K562 (cell line): ENCODE data around the gene GPR107. TPM values are rescaled to one million over a fixed set of nuclear protein-coding genes. Genes with fewer than 3 reads are reported as not detected.

ENCODE experiments used
- ATAC-seq: fragments of 200-7000 bp; cut with Tn5 transposase; 3 replicates; pipeline ENCODE4 v1.9.1; 2020; ENCODE audit warnings: moderate library complexity
- BruUV-seq: library from RNA; stranded (reverse); fragments of 400-500 nt; replicated peaks from 2 replicates; lab custom pipeline; 2021; lab: Mats Ljungman, UMichigan
- CTCF ChIA-PET: fragments of 300-600 bp; formaldehyde crosslinking; extraction: SDS; loops from one replicate; lab custom pipeline; 2021; ENCODE audit warnings: low intra/inter-chr PET ratio; lab: Yijun Ruan, JAX
- POLR2A ChIA-PET: fragments of 300-600, 350-650 bp; sonication (Branson Sonifier 250); formaldehyde crosslinking; extraction: SDS; loops from one replicate; lab custom pipeline; 2021; ENCODE audit warnings: antibody characterized with exemption, inconsistent platforms; lab: Yijun Ruan, JAX
- DNase-seq, 4 experiments: peaks; one replicate each; pipeline versions ENCODE4 v3.0.0 to v3.0.0-alpha.2; 2011 to 2018; ENCODE audit warnings: low spot score in 3 of 4, mixed read lengths in 3 of 4; ENCODE audit errors: extremely low read depth in 1 of 4
- FAIRE-seq: peaks from 2 replicates; lab custom pipeline; 2011; peaks lifted over from hg19 to GRCh38; lab: Jason Lieb, UNC
- H2AFZ ChIP-seq: 2 replicates; pipeline ENCODE4 v1.6.0; 2011; ENCODE audit warnings: low read depth, low read length, control low read depth, inconsistent platforms
- H3K27ac ChIP-seq: fragments of 200-600 bp; 3 replicates; pipeline ENCODE4 v1.8.0; 2011; ENCODE audit warnings: low read depth, mild to moderate bottlenecking, control low read depth, inconsistent platforms, low read length, moderate library complexity, mixed read lengths; ENCODE audit errors: extremely low read depth
- H3K27me3 ChIP-seq, 2 experiments: fragments of 300-600 bp in 1 of 2; 2 replicates in 1 of 2; 3 replicates in 1 of 2; pipeline versions ENCODE4 v1.6.0 to v1.8.0; 2011; ENCODE audit warnings: inconsistent platforms in 2 of 2, low read length in 2 of 2, mild to moderate bottlenecking in 1 of 2, mixed read lengths in 1 of 2, moderate library complexity in 1 of 2; ENCODE audit not compliant: control insufficient read depth in 2 of 2, insufficient read depth in 2 of 2
- H3K36me3 ChIP-seq: fragments of 300-600 bp; 3 replicates; pipeline ENCODE4 v1.8.0; 2011; ENCODE audit warnings: mild to moderate bottlenecking, low read length, inconsistent platforms; ENCODE audit not compliant: control insufficient read depth, insufficient read depth
- H3K4me1 ChIP-seq, 2 experiments: fragments of 200-600 bp in 1 of 2; replicated peaks in 1 of 2; 2 replicates in 1 of 2; 3 replicates in 1 of 2; pipeline versions ENCODE4 v1.5.1 to v1.8.0; 2011; ENCODE audit warnings: inconsistent platforms in 2 of 2, low read length in 2 of 2, mild to moderate bottlenecking in 1 of 2, mixed read lengths in 1 of 2, moderate library complexity in 1 of 2; ENCODE audit not compliant: control insufficient read depth in 2 of 2, insufficient read depth in 2 of 2
- H3K4me2 ChIP-seq: 2 replicates; pipeline ENCODE4 v1.6.1; 2011; ENCODE audit warnings: low read length, control low read depth, inconsistent platforms, mixed read lengths; ENCODE audit not compliant: insufficient read depth
- H3K4me3 ChIP-seq: fragments of 200-600 bp; sonication (generic), shearing (Covaris generic); 2 replicates; pipeline ENCODE4 v1.5.1; 2016; ENCODE audit warnings: control low read depth, inconsistent platforms
- H3K79me2 ChIP-seq: fragments of 200-600 bp; 3 replicates; pipeline ENCODE4 v1.8.0; 2011; ENCODE audit warnings: low read length, inconsistent platforms; ENCODE audit not compliant: control insufficient read depth, insufficient read depth
- H3K9ac ChIP-seq, 2 experiments: 2 replicates each; pipeline versions ENCODE4 v1.6.0 to v1.6.1; 2011; ENCODE audit warnings: low read depth in 2 of 2, low read length in 2 of 2, control low read depth in 1 of 2, inconsistent platforms in 1 of 2, mild to moderate bottlenecking in 1 of 2, mixed read lengths in 1 of 2; ENCODE audit not compliant: insufficient read depth in 1 of 2
- H3K9me1 ChIP-seq: one replicate; pipeline ENCODE4 v1.6.0; 2011; ENCODE audit warnings: inconsistent platforms, mild to moderate bottlenecking, low read length, moderate library complexity; ENCODE audit not compliant: control insufficient read depth, insufficient read depth
- H3K9me3 ChIP-seq: replicated peaks from 2 replicates; pipeline ENCODE4 v1.5.1; 2011; ENCODE audit warnings: low read depth, low read length, inconsistent platforms; ENCODE audit not compliant: control insufficient read depth, insufficient read depth
- H4K20me1 ChIP-seq: replicated peaks from 2 replicates; pipeline ENCODE4 v1.6.1; 2011; ENCODE audit warnings: low read length, inconsistent platforms, mixed read lengths; ENCODE audit not compliant: control insufficient read depth, insufficient read depth
- C11orf30 ChIP-seq: fragments of 450-650 bp; IDR thresholded peaks from 2 replicates; pipeline ENCODE4 v1.6.1; 2016; ENCODE audit warnings: low read depth, mild to moderate bottlenecking
- CGGBP1 ChIP-seq: fragments of 250-450 bp; sonication (Bioruptor Pico); IDR thresholded peaks from 2 replicates; pipeline ENCODE4 v1.9.0; 2021; ENCODE audit warnings: mild to moderate bottlenecking
- CHD2 ChIP-seq: IDR thresholded peaks from 2 replicates; pipeline ENCODE4 v1.6.1; 2011; ENCODE audit warnings: low read depth, low read length
- GTF2A2 ChIP-seq: IDR thresholded peaks from 2 replicates; pipeline ENCODE4 v1.6.1; 2016; ENCODE audit warnings: mild to moderate bottlenecking, missing genetic modification characterization, missing compliant biosample characterization
- HMBOX1 ChIP-seq: sonication (generic); IDR thresholded peaks from 2 replicates; pipeline ENCODE4 v1.6.1; 2016
- IRF1 ChIP-seq: sonication (generic); formaldehyde crosslinking; IDR thresholded peaks from 2 replicates; pipeline ENCODE4 v1.8.0; 2022; ENCODE audit warnings: missing genetic modification reagents, mild to moderate bottlenecking, borderline replicate concordance
- KLF10 ChIP-seq: fragments of 250-450 bp; sonication (Bioruptor Pico); IDR thresholded peaks from 2 replicates; pipeline ENCODE4 v1.6.1; 2021; ENCODE audit warnings: matching md5 sums
- NCOA4 ChIP-seq: fragments of 450-650 bp; IDR thresholded peaks from 2 replicates; pipeline ENCODE4 v1.6.1; 2018; ENCODE audit warnings: mild to moderate bottlenecking; ENCODE audit not compliant: partially characterized antibody
- NR2F6 ChIP-seq: fragments of 450-650 bp; formaldehyde crosslinking; IDR thresholded peaks from 2 replicates; pipeline ENCODE4 v1.4.0; 2020; ENCODE audit warnings: mild to moderate bottlenecking
- RCOR1 ChIP-seq, 2 experiments: IDR thresholded peaks; 2 replicates each; pipeline ENCODE4 v1.6.1; 2012; ENCODE audit warnings: low read depth in 2 of 2, low read length in 2 of 2, borderline replicate concordance in 1 of 2, improper control_type of control experiment in 1 of 2
- SIN3A ChIP-seq, 2 experiments: fragments of 150-350 bp in 1 of 2; IDR thresholded peaks; 2 replicates each; pipeline ENCODE4 v1.6.1; 2011 to 2016; ENCODE audit warnings: borderline replicate concordance in 2 of 2, low read depth in 2 of 2, low read length in 2 of 2, mild to moderate bottlenecking in 2 of 2, moderate library complexity in 2 of 2; ENCODE audit not compliant: control insufficient read depth in 1 of 2
- SMARCB1 ChIP-seq: IDR thresholded peaks from 2 replicates; pipeline ENCODE4 v1.6.1; 2011; ENCODE audit warnings: improper control_type of control experiment, low read depth; ENCODE audit not compliant: insufficient read length
- SP2 ChIP-seq: IDR thresholded peaks from 2 replicates; pipeline ENCODE4 v1.6.1; 2011; ENCODE audit warnings: mild to moderate bottlenecking, low read depth, low read length, moderate library complexity; ENCODE audit not compliant: poor library complexity, severe bottlenecking; ENCODE audit errors: extremely low read depth
- SRSF9 ChIP-seq: fragments of 200-400 bp; formaldehyde crosslinking; IDR thresholded peaks from 2 replicates; pipeline ENCODE4 v1.6.1; 2017; ENCODE audit warnings: low read depth, low read length, borderline replicate concordance
- ZNF586 ChIP-seq: fragments of 450-650 bp; formaldehyde crosslinking; conservative IDR thresholded peaks from 2 replicates; pipeline ENCODE4 v1.4.0; 2020; ENCODE audit warnings: mild to moderate bottlenecking, moderate library complexity
- whole genome bisulfite sequencing: fragments of 100-300 bp; shearing (Covaris generic); methylation state at CpG from one replicate; pipeline ENCODE4 v1.1.6; 2016; ENCODE audit warnings: low coverage, mixed read lengths; ENCODE audit not compliant: insufficient coverage; ENCODE audit errors: missing lambda C conversion rate; 5-methylcytosine and 5-hydroxymethylcytosine counted together
- in situ Hi-C: fragments of 300-500 bp; cut with MboI; formaldehyde crosslinking; loops from 4 replicates; pipeline ENCODE4 v1.15.0; 2018; ENCODE audit warnings: inconsistent platforms, mixed read lengths
- intact Hi-C: fragments of 100-400 bp; cut with micrococcal nuclease; formaldehyde crosslinking; loops from 2 replicates; pipeline ENCODE4 v1.14.2; 2022
- polyA plus RNA-seq, 8 experiments: library from polyadenylated mRNA; depleted of rRNA in 4 of 8; stranded (reverse) in 5 of 8; unstranded in 3 of 8; fragments of >200 nt; fragmentation: Nextera tagmentation in 2 of 8; fragmentation: Illumina TruSeq in 1 of 8; extraction: Ambion mirVana in 2 of 8; extraction: Trizol in 1 of 8; gene quantifications; 2 replicates each; pipeline versions ENCODE4 v1.2.1 to v1.2.3, GENCODE V29; 2011 to 2014; ENCODE audit warnings: inconsistent platforms in 1 of 8, missing spikeins in 1 of 8
- total RNA-seq, 7 experiments: library from RNA; depleted of rRNA in 6 of 7; stranded (reverse); fragments of >200 nt in 6 of 7; fragmentation: Illumina TruSeq in 2 of 7; extraction: Trizol in 2 of 7; gene quantifications; 2 replicates each; pipeline versions ENCODE4 v1.2.1 to v1.2.3, GENCODE V29; 2011 to 2021; ENCODE audit warnings: low replicate concordance in 1 of 7

Gene GPR107
- total and polyA plus RNA-seq, 9 of the 15 experiments (the other 6 are each of a cell fraction or from before 2014, with no cell fraction given) = 3.2 to 34.6 (median 14.4) TPM

GRCh38 chr9:130092910-130093309 lies 39.2 kb downstream of the GPR107 start:
- WGBS = 89% methylated on average over 4 of the region's 4 CpGs
- in situ Hi-C loops = no loop called here
- peaks cover 60% of the 10 kb centered on the region for H3K36me3 ChIP-seq

GRCh38 chr9:130095872-130096271 lies 42.2 kb downstream of the GPR107 start:
- WGBS = 81% methylated on average over 7 of the region's 7 CpGs
- H3K27ac ChIP-seq = no peak overlapping the region
- H3K4me3 ChIP-seq = no peak overlapping the region
- H2AFZ ChIP-seq = no peak overlapping the region
- ChIA-PET CTCF (no interaction called here), POLR2A (no interaction called here)
- no peaks in the 10 kb centered on the region for H4K20me1 ChIP-seq
- ATAC-seq (no peak), DNase-seq (no peak), FAIRE-seq (no peak)
- H3K79me2 ChIP-seq = no peaks in the 10 kb centered on the region
- no peaks in the 10 kb centered on the region for H3K9me1 ChIP-seq
- no TSS peak for BruUV-seq
- H3K36me3 ChIP-seq = peaks cover 68% of the 10 kb centered on the region
- intact Hi-C loops = loop anchor here (5.0 kb wide), 1 partner anchor 44 kb away; the partner anchor contains the start of gene GPR107
- in situ Hi-C loops = no loop called here
- no peak overlapping the region for H3K4me2 ChIP-seq
- H3K27me3 ChIP-seq = no peaks in the 10 kb centered on the region
- no peaks in the 10 kb centered on the region for H3K4me1 ChIP-seq
- no peaks in the 10 kb centered on the region for H3K9me3 ChIP-seq
- no peak overlapping the region for H3K9ac ChIP-seq
- TF ChIP-seq SP2 = no peak
- TF ChIP-seq CGGBP1 (CRISPR knock-in tag) = no peak
- TF ChIP-seq HMBOX1 = no peak
- TF ChIP-seq RCOR1 (IDR thresholded peaks at IDR 0.05; ENCODE audit: borderline replicate concordance in 1 of 2, low read depth in 2 of 2, low read length in 2 of 2) = no peak
- no peak for TF ChIP-seq SRSF9
- no peak for TF ChIP-seq ZNF586 (CRISPR knock-in tag)
- no peak for TF ChIP-seq GTF2A2
- no peak for TF ChIP-seq NCOA4
- no peak for TF ChIP-seq SIN3A (IDR thresholded peaks at IDR 0.05; ENCODE audit: borderline replicate concordance in 2 of 2, control insufficient read depth in 1 of 2, low read depth in 2 of 2, low read length in 2 of 2)

More at GRCh38 chr9:130092910-130093309, 39.2 kb downstream of the GPR107 start:
- H3K27me3 ChIP-seq = no peaks in the 10 kb centered on the region
- H3K9ac ChIP-seq = no peak overlapping the region
- no peak for FAIRE-seq
- H3K27ac ChIP-seq = no peak overlapping the region
- H2AFZ ChIP-seq = no peak overlapping the region
- ChIA-PET CTCF (no interaction called here), POLR2A (interaction anchor here (0.8 kb wide), 1 partner anchor 26 kb away, joined by 3 read pairs; no protein-coding TSS in a partner anchor)
- DNase-seq = no peak
- H3K79me2 ChIP-seq = no peaks in the 10 kb centered on the region
- H3K4me2 ChIP-seq = no peak overlapping the region
- ATAC-seq = no peak
- H3K9me1 ChIP-seq = no peaks in the 10 kb centered on the region
- no peak overlapping the region for H3K4me3 ChIP-seq
- H3K4me1 ChIP-seq = no peaks in the 10 kb centered on the region
- no peaks in the 10 kb centered on the region for H3K9me3 ChIP-seq
- TF ChIP-seq C11orf30 = no peak
- TF ChIP-seq CHD2 = no peak
- TF ChIP-seq KLF10 (CRISPR knock-in tag) = no peak
- TF ChIP-seq IRF1 = no peak
- no peak for TF ChIP-seq NR2F6 (CRISPR knock-in tag)
- TF ChIP-seq SMARCB1 = no peak
- intact Hi-C loops = no loop called here
- no TSS peak for BruUV-seq
- no peaks in the 10 kb centered on the region for H4K20me1 ChIP-seq
